ENCODE results near the gene ARAF. TPM values are rescaled to one million over a fixed set of nuclear protein-coding genes. Genes with fewer than 3 reads are reported as not detected.

Gene ARAF
- total and polyA plus RNA-seq, 10 donors = 32.9 to 97.4 (median 79.3) TPM

GRCh38 chrX:47515941-47516665 is 44.9 kb upstream of the ARAF start:
- Histone ChIP-seq H3K36me3 (no peaks in the 10 kb centered on the region), H3K9me3 (peaks cover 0 to under 1% (median 0%) of the 10 kb centered on the region in 8 donors), H3K27me3 (replicated peaks in 1 of 7) (peaks cover 0 to 6% (median 0%) of the 10 kb centered on the region in 7 donors), H3K4me3 (no peak overlapping the region), H3K27ac (no peak overlapping the region), H3K4me1 (peaks cover 0 to 6% (median 2%) of the 10 kb centered on the region in 6 donors)
- intact Hi-C loops (cut with DNase I; ENCODE audit: low total_unique reads) = no loop called here
- DNase-seq = no peak
- WGBS, 5 donors = 71 to 89% (median 82%) methylated on average over 8 of the region's 8 CpGs
- TF ChIP-seq POLR2A (IDR thresholded peaks at IDR 0.05) (no peak), POLR2AphosphoS5 (IDR thresholded peaks at IDR 0.05) (no peak)

DNA sequence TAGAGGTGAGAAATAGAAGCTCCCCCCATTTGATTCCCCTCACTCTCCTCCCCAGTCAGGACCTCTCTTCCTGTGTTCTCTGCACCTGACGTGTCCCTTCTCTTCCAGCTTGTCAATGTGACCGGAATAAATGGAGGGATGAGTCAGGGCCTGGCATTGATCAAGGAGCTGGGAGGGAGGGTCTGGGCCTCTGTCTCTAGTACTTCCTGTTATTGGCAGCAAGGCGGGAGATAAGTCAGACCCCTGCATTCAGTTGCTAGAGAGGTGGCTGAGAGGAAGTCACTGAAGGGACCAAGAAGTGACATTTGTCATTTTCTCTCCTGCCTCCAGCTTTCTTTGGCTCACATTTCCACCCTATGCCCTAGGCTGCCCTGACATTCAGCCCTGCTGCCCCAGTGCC is 42.9 kb upstream of the ARAF start:
- no peak overlapping the region for H3K4me3 ChIP-seq
- H3K36me3 ChIP-seq = no peaks in the 10 kb centered on the region
- intact Hi-C loops (cut with DNase I; ENCODE audit: low total_unique reads) = no loop called here
- H3K27me3 ChIP-seq (replicated peaks in 1 of 7) = peaks cover 0 to 6% (median 0%) of the 10 kb centered on the region in 7 donors
- H3K9me3 ChIP-seq = peaks cover 0 to 16% (median 0%) of the 10 kb centered on the region in 8 donors
- peaks cover 0 to 9% (median 4%) of the 10 kb centered on the region in 6 donors for H3K4me1 ChIP-seq
- TF ChIP-seq POLR2A (IDR thresholded peaks at IDR 0.05) = no peak
- H3K27ac ChIP-seq = no peak overlapping the region
- DNase-seq = no peak
- WGBS, 5 donors = 37 to 81% (median 54%) methylated on average over 2 to 3 of the region's 3 CpGs

GRCh38 chrX:47523297-47523696 is 37.7 kb upstream of the ARAF start:
- TF ChIP-seq POLR2A (IDR thresholded peaks at IDR 0.05) (no peak), POLR2AphosphoS5 (IDR thresholded peaks at IDR 0.05) (peak; percentile 60 to 84 (median 70))
- TF ChIP-seq, protein P1, sequence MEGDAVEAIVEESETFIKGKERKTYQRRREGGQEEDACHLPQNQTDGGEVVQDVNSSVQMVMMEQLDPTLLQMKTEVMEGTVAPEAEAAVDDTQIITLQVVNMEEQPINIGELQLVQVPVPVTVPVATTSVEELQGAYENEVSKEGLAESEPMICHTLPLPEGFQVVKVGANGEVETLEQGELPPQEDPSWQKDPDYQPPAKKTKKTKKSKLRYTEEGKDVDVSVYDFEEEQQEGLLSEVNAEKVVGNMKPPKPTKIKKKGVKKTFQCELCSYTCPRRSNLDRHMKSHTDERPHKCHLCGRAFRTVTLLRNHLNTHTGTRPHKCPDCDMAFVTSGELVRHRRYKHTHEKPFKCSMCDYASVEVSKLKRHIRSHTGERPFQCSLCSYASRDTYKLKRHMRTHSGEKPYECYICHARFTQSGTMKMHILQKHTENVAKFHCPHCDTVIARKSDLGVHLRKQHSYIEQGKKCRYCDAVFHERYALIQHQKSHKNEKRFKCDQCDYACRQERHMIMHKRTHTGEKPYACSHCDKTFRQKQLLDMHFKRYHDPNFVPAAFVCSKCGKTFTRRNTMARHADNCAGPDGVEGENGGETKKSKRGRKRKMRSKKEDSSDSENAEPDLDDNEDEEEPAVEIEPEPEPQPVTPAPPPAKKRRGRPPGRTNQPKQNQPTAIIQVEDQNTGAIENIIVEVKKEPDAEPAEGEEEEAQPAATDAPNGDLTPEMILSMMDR (IDR thresholded peaks at IDR 0.05 in 8 of 11, conservative IDR thresholded peaks at IDR 0.05 in 3 of 11) = peak; percentile 72 to 91 (median 84)
- DNase-seq = peak; percentile 96
- Histone ChIP-seq H3K36me3 (no peaks in the 10 kb centered on the region), H3K27ac (peak overlapping the region in 4 of 8 donors; percentile 8 to 63 (median 42)), H3K27me3 (replicated peaks in 1 of 7) (peaks cover 0 to 4% (median 0%) of the 10 kb centered on the region in 7 donors), H3K4me1 (peaks cover 0 to 10% (median 5%) of the 10 kb centered on the region in 6 donors), H3K4me3 (peak overlapping the region; percentile 28 to 74 (median 46)), H3K9me3 (peaks cover 0 to 19% (median 0%) of the 10 kb centered on the region in 8 donors)
- intact Hi-C loops (cut with DNase I; ENCODE audit: low total_unique reads) = loop anchor here (10.0 kb wide), 1 partner anchor 328 kb away; the partner anchor contains the start of gene UBA1
- 2 to 34% (median 5%) methylated on average over 16 to 33 of the region's 33 CpGs for WGBS, 5 donors

DNA sequence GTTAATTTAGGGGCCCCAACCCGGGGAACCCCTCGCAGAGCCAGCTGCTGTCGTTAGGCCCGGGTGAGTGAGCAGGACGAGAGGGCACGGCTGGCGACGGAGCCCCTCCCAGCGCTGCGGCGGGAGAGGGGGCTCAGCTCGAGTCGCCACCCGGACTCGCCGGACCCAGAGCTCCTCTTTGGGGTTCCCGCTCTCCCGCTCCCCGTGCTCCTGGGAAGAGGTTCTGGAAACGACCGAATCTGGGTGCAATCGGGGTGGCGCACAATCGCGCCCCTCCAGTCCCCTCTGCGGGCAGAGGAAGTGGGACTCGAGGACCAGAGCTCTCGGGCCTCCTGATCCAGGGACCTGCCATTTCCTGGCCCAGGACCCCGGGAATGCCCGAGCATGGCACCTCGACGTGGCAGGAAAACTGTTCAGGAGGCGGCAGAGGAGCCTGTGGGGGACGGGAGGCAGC is 37.3 kb upstream of the ARAF start:
- TF ChIP-seq POLR2A (IDR thresholded peaks at IDR 0.05) (no peak), POLR2AphosphoS5 (IDR thresholded peaks at IDR 0.05) (no peak)
- TF ChIP-seq, protein P1 (IDR thresholded peaks at IDR 0.05 in 8 of 11, conservative IDR thresholded peaks at IDR 0.05 in 3 of 11) = peak in 5 of 11 experiments; percentile 6 to 49 (median 22)
- H3K27ac ChIP-seq = peak overlapping the region in 4 of 8 donors; percentile 8 to 63 (median 42)
- no peak for DNase-seq
- H3K4me3 ChIP-seq = peak overlapping the region; percentile 28 to 74 (median 46)
- no peaks in the 10 kb centered on the region for H3K36me3 ChIP-seq
- H3K27me3 ChIP-seq (replicated peaks in 1 of 7) = peaks cover 0 to 4% (median 0%) of the 10 kb centered on the region in 7 donors
- peaks cover 0 to 19% (median 0%) of the 10 kb centered on the region in 8 donors for H3K9me3 ChIP-seq
- intact Hi-C loops (cut with DNase I; ENCODE audit: low total_unique reads) = loop anchor here (10.0 kb wide), 1 partner anchor 329 kb away; the partner anchor contains the start of gene UBA1
- WGBS, 5 donors = 2 to 29% (median 4%) methylated on average over 6 to 34 of the region's 34 CpGs
- H3K4me1 ChIP-seq = peaks cover 0 to 10% (median 5%) of the 10 kb centered on the region in 6 donors

DNA sequence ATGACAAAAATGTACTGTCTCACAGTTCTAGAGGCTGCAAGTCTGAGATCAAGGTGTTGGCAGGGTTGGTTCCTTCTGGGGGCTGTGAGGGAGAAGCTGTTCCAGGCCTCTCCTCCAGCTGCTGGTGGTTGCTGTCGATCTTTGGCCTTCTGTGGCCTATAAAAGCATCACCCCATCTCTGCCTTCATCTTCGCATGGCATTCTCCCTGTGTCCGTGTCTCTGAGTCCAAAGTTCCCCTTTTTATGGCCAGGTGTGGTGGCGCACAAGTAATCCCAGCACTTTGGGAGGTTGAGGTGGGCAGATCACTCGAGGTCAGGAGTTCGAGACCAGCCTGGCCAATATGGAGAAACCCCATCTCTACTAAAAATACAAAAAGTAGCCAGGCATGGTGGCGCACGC is 31.5 kb upstream of the ARAF start:
- H3K27ac ChIP-seq = no peak overlapping the region
- no peaks in the 10 kb centered on the region for H3K9me3 ChIP-seq
- H3K4me1 ChIP-seq = no peaks in the 10 kb centered on the region
- 70 to 92% (median 86%) methylated on average over 2 to 8 of the region's 8 CpGs for WGBS, 5 donors
- DNase-seq = no peak
- no peaks in the 10 kb centered on the region for H3K27me3 ChIP-seq (replicated peaks in 1 of 7)
- intact Hi-C loops (cut with DNase I; ENCODE audit: low total_unique reads) = loop anchor here (10.0 kb wide), 1 partner anchor 335 kb away; the partner anchor contains the start of gene UBA1
- no peaks in the 10 kb centered on the region for H3K36me3 ChIP-seq
- H3K4me3 ChIP-seq = no peak overlapping the region
- no peak for TF ChIP-seq POLR2AphosphoS5 (IDR thresholded peaks at IDR 0.05)
- TF ChIP-seq POLR2A (IDR thresholded peaks at IDR 0.05) = no peak
- TF ChIP-seq, protein P1 (IDR thresholded peaks at IDR 0.05 in 8 of 11, conservative IDR thresholded peaks at IDR 0.05 in 3 of 11) = no peak

Data from spleen (tissue), 11 donors.